AG04449 (cell line): ENCODE measurements around the gene MAN2B1.
A peak's percentile ranks its signal among the peaks of the same experiment; 100 is the strongest.

Experiments
- CTCF ChIA-PET: fragments of 350-600 bp; formaldehyde crosslinking; extraction: SDS; loops from one replicate; lab custom pipeline; 2021; ENCODE audit warnings: antibody characterized with exemption; lab: Yijun Ruan, JAX
- POLR2A ChIA-PET: fragments of 400-600, 350-600 bp; formaldehyde crosslinking; extraction: SDS; loops from one replicate; lab custom pipeline; 2020; ENCODE audit warnings: antibody characterized with exemption, inconsistent platforms; lab: Yijun Ruan, JAX
- DNase-seq: peaks from one replicate; pipeline ENCODE4 v3.0.0-alpha.2; 2010; ENCODE audit warnings: low read depth, low spot score
- H3K4me3 ChIP-seq: 2 replicates; pipeline ENCODE4 v1.5.1; 2011; ENCODE audit warnings: low read depth, mild to moderate bottlenecking, control low read depth, low read length
- CTCF ChIP-seq: IDR thresholded peaks from one replicate; pipeline ENCODE4 v1.5.1; 2011; ENCODE audit warnings: mild to moderate bottlenecking, moderate library complexity, low read length, control low read depth, inconsistent platforms; ENCODE audit not compliant: insufficient read depth; ENCODE audit errors: missing control alignments

The MAN2B1 gene

GRCh38 chr19:12668346-12668745 is 1.8 kb upstream of the MAN2B1 start:
- CTCF ChIA-PET: interaction anchor here (1.0 to 2.0 kb wide), 8 partner anchors 10 to 180 kb away, joined by 3 to 11 read pairs (median 4); partner anchors contain the start of gene DHPS
- POLR2A ChIA-PET: interaction anchor here (1.4 kb wide), 1 partner anchor 13 kb away, joined by 4 read pairs; the partner anchor contains the start of gene DHPS
- no peak for TF ChIP-seq CTCF
- no peak for DNase-seq
- peak overlapping the region; percentile 95 for H3K4me3 ChIP-seq

- ChIA-PET POLR2A (no interaction called here), CTCF (interaction anchor here (1.0 to 2.5 kb wide), 4 partner anchors 9 to 180 kb away, joined by 3 to 17 read pairs (median 7); no protein-coding TSS in a partner anchor)
- no peak for DNase-seq
- peak overlapping the region; percentile 95 for H3K4me3 ChIP-seq
- TF ChIP-seq CTCF: no peak
Observed at GRCh38 chr19:12667731-12668302, 1.3 kb upstream of the MAN2B1 start.

GRCh38 chr19:12665671-12666264 is 774 bp downstream of the MAN2B1 start:
- POLR2A ChIA-PET: interaction anchor here (0.5 to 1.1 kb wide), 2 partner anchors 15 to 26 kb away, joined by 3 read pairs; no protein-coding TSS in a partner anchor
- CTCF ChIA-PET: interaction anchor here (0.8 to 2.5 kb wide), 5 partner anchors 11 to 102 kb away, joined by 3 to 17 read pairs (median 4); no protein-coding TSS in a partner anchor
- no peak for TF ChIP-seq CTCF
- H3K4me3 ChIP-seq: peak overlapping the region; percentile 77
- no peak for DNase-seq

- POLR2A ChIA-PET: no interaction called here
Observed at GRCh38 chr19:12665281-12665573, 1.3 kb downstream of the MAN2B1 start.

GRCh38 chr19:12664406-12665280 is 1.9 kb downstream of the MAN2B1 start:
- POLR2A ChIA-PET: no interaction called here
- CTCF ChIA-PET: interaction anchor here (1.0 to 2.6 kb wide), 3 partner anchors 16 to 101 kb away, joined by 3 to 8 read pairs (median 6); no protein-coding TSS in a partner anchor
- no peak for DNase-seq
- no peak for TF ChIP-seq CTCF
- no peak overlapping the region for H3K4me3 ChIP-seq

More at GRCh38 chr19:12665281-12665573, 1.3 kb downstream of the MAN2B1 start:
- CTCF ChIA-PET: interaction anchor here (1.9 to 2.5 kb wide), 2 partner anchors 12 to 101 kb away, joined by 6 to 17 read pairs; no protein-coding TSS in a partner anchor
- H3K4me3 ChIP-seq: no peak overlapping the region
- no peak for TF ChIP-seq CTCF
- DNase-seq: no peak
